Stimulated activated naive B cell treated with anti-CD40 and anti-IgM and Interleukin-4, amounts not matched to agents 10 μg/mL and 1 μg/mL and 100 μg/mL, for 72 hours (primary cell): Measurements from ENCODE around the gene GNA15.
"Not testable (repeated sequence)": the region's sequence is repeated elsewhere in the genome, so short reads cannot be mapped to it uniquely, and the experiment has no call there.

Source experiments
- ATAC-seq, 2 donors: fragments of 150-1000 bp; cut with Tn5 transposase; replicated peaks; 2 replicates each; pipeline ENCODE4 v1.10.0; 2021; ENCODE audit warnings: moderate library complexity in 1 of 2
- DNase-seq: peaks from one replicate; pipeline ENCODE4 v3.0.0; 2021
- H3K27ac Mint-ChIP-seq: one replicate; pipeline ENCODE4 v1.8.0; 2022; ENCODE audit warnings: mild to moderate bottlenecking, mixed read lengths
- H3K27me3 Mint-ChIP-seq, 2 donors: one replicate each; pipeline ENCODE4 v1.8.0; 2022; ENCODE audit warnings: mixed read lengths in 2 of 2
- H3K36me3 Mint-ChIP-seq, 2 donors: one replicate each; pipeline ENCODE4 v1.8.0; 2022; ENCODE audit warnings: mixed read lengths in 2 of 2, mild to moderate bottlenecking in 1 of 2
- H3K4me1 Mint-ChIP-seq, 2 donors: one replicate each; pipeline ENCODE4 v1.8.0; 2022; ENCODE audit warnings: mixed read lengths in 2 of 2, mild to moderate bottlenecking in 1 of 2
- H3K4me3 Mint-ChIP-seq, 2 donors: one replicate each; pipeline ENCODE4 v1.8.0; 2022; ENCODE audit warnings: mild to moderate bottlenecking in 2 of 2, mixed read lengths in 2 of 2, moderate library complexity in 1 of 2
- H3K9me3 Mint-ChIP-seq, 2 donors: one replicate each; pipeline ENCODE4 v1.8.0; 2022; ENCODE audit warnings: mixed read lengths in 2 of 2, mild to moderate bottlenecking in 1 of 2

The GNA15 gene

DNA sequence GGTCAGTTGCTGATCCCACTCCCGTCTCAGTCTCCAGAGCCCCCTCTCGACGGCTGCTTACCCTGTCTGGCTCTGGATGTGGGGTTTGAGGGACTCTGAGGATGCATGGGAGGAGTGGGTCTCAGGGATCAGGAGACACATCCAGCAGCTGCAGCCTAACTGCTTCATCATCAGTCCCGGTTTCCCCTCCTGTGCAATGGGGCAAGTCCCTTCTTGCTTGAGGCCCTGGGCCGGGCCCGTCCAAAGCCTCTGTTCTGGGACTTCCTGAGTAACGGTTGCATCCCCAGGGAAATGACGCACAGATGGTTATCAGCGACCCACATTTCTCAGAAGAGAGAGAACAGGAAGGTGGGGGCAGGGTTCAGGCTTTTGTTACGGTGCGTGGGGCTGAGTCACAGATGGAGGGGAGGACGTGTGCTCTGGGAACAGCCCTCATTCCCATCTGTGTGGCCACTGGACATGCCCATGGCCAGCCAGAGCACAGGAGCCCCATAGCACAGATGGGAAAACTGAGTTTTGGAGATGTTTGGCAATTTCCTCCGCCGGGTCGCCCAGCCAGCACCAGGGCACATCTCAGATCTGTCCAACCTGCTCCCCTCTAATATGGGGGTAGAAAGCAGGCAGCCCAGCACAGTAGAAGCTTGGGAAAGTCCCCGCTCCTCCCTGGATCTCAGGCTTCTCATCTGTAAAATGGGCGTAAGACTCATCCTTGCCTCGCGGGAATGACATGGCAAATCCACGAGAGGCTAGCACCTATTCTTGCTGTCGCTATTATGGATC lies 19.3 kb downstream of the GNA15 start:
- ATAC-seq (peak; percentile 99), DNase-seq (peak; percentile 91)
- Mint-ChIP-seq H3K27me3 (no peaks in the 10 kb centered on the region), H3K4me3 (no peak overlapping the region), H3K4me1 (peaks cover 11 to 16% of the 10 kb centered on the region in 2 donors), H3K27ac (no peak overlapping the region), H3K36me3 (peaks cover 7 to 8% of the 10 kb centered on the region in 2 donors), H3K9me3 (peaks cover 3 to 5% of the 10 kb centered on the region in 2 donors)

DNA sequence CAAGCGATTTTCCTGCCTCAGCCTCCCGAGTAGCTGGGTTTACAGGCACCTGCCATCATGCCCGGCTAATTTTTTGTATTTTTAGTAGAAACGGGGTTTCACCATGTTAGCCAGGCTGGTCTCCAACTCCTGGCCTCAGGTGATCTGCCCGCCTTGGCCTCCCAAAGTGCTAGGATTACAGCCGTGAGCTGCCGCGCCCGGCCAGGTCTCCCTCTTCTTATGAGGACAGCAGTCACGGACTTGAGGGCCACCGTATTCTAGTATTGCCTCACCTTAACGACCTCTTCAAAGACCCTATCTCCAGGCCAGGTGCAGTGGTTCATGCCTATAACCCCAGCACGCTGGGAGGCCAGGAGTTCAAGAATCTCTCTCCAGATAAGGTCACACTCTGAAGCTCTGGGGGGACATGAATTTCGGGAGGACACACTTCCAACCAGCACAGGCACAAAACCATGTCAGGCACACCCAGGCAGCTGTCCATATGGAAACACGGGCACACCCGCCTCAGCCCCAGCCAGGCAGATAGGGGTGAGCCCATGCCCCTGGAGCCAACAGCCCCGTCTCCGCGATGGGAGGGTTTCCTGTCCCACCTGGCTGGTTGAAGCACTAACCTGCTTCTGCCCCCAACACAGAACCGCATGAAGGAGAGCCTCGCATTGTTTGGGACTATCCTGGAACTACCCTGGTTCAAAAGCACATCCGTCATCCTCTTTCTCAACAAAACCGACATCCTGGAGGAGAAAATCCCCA lies 21.4 kb downstream of the GNA15 start:
- Mint-ChIP-seq H3K27me3 (no peaks in the 10 kb centered on the region), H3K4me1 (peaks cover 12 to 26% of the 10 kb centered on the region in 2 donors), H3K36me3 (peaks cover 10% of the 10 kb centered on the region in 2 donors), H3K4me3 (no peak overlapping the region), H3K27ac (no peak overlapping the region), H3K9me3 (peaks cover 6 to 7% of the 10 kb centered on the region in 2 donors)
- ATAC-seq (no peak), DNase-seq (no peak)

DNA sequence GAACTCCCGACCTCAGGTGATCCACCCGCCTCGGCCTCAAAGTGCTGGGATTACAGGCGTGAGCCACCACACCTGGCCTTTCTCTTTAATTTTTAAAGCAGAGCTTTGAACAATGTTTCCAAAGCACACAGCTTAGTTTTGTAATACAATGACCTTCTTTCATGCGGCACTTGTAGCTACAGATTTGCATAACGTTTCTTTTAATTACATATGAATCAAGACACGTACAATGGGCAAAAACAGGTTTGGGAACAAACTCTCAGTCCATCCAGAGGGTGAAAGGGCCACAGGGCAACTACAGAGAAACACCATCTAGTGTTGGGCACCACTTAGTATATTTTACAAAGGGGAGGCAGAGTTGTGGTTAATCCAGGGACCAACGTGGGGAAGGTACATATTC lies 23.7 kb downstream of the GNA15 start:
- no peak for ATAC-seq
- H3K9me3 Mint-ChIP-seq: peaks cover 6 to 7% of the 10 kb centered on the region in 2 donors
- H3K27ac Mint-ChIP-seq: no peak overlapping the region
- DNase-seq: no peak
- no peak overlapping the region for H3K4me3 Mint-ChIP-seq
- H3K27me3 Mint-ChIP-seq: no peaks in the 10 kb centered on the region
- peaks cover 10% of the 10 kb centered on the region in 2 donors for H3K36me3 Mint-ChIP-seq
- H3K4me1 Mint-ChIP-seq: peaks cover 19 to 36% of the 10 kb centered on the region in 2 donors

DNA sequence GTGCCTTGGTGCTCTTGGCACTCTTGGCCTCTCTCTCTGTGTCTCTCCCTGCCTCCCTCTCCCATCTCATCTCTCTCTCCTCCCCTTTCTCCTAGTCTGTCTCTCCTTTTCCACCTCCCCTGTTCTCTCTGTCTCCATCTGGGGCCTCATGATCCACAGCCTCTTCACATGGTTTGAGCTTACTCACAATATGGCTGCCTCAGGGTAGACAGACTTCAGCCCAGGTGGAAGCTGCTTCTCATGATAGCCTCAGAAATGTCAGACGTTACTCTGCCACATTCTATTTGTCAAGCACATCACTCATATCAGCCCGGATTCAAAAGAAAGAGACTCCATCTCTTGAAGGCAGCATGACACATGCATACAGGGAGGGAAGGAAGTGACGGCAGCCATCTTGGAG lies 24.4 kb downstream of the GNA15 start:
- ATAC-seq (no peak), DNase-seq (no peak)
- H3K4me1 Mint-ChIP-seq: peaks cover 19 to 38% of the 10 kb centered on the region in 2 donors
- H3K9me3 Mint-ChIP-seq: peaks cover 6 to 7% of the 10 kb centered on the region in 2 donors
- H3K36me3 Mint-ChIP-seq: peaks cover 7 to 8% of the 10 kb centered on the region in 2 donors
- no peak overlapping the region for H3K4me3 Mint-ChIP-seq
- H3K27me3 Mint-ChIP-seq: no peaks in the 10 kb centered on the region
- peak overlapping the region; percentile 10 for H3K27ac Mint-ChIP-seq

DNA sequence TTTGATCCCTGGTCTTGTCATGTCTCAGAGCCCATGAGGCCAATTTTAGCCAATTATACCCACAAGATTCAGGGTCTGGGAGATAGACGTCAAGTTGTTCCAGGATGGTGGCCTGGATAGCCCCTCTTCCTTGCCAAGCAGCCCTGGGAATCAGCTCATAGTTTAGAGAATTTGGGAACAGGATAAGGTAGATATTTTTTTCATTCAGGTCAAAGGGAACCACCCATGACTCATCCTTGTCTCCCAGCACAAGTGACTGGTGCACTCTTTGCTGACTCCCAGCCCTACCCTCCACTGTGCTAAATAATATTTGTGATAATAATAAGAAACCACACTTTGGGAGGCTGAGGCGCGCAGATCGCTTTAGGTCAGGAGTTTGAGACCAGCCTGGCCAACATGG lies 25.6 kb downstream of the GNA15 start:
- H3K27me3 Mint-ChIP-seq: no peaks in the 10 kb centered on the region
- ATAC-seq (no peak), DNase-seq (no peak)
- H3K4me1 Mint-ChIP-seq: peaks cover 16 to 48% of the 10 kb centered on the region in 2 donors
- H3K27ac Mint-ChIP-seq: peak overlapping the region; percentile 48
- H3K36me3 Mint-ChIP-seq: peaks cover 8 to 10% of the 10 kb centered on the region in 2 donors
- peaks cover 4% of the 10 kb centered on the region in 2 donors for H3K9me3 Mint-ChIP-seq
- no peak overlapping the region for H3K4me3 Mint-ChIP-seq

DNA sequence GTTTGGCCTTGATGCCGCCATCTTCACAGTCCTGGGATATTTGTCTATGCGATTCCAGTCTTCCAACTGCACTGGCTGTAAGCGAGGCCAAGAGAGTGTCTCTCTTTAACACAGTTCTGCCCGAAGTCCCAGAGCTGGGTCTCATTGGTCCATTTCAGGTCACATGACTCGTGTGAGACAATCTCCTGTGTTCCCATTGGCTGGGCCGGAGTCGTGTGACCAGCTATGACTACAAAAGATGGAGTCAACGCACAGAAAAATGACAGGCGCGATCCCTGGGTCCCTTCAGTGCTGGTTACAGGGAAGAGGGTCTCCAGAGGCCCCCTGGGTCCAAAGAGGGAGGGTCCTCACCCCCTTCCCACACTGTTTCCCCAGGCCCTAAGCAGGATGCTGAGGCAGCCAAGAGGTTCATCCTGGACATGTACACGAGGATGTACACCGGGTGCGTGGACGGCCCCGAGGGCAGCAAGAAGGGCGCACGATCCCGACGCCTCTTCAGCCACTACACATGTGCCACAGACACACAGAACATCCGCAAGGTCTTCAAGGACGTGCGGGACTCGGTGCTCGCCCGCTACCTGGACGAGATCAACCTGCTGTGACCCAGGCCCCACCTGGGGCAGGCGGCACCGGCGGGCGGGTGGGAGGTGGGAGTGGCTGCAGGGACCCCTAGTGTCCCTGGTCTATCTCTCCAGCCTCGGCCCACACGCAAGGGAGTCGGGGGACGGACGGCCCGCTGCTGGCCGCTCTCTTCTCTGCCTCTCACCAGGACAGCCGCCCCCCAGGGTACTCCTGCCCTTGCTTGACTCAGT lies 26.8 kb downstream of the GNA15 start:
- Mint-ChIP-seq H3K27ac (no peak overlapping the region), H3K36me3 (peaks cover 8 to 10% of the 10 kb centered on the region in 2 donors), H3K9me3 (peaks cover 4% of the 10 kb centered on the region in 2 donors), H3K4me3 (no peak overlapping the region), H3K27me3 (no peaks in the 10 kb centered on the region), H3K4me1 (peaks cover 14 to 42% of the 10 kb centered on the region in 2 donors)
- no peak for DNase-seq
- ATAC-seq: peak in 1 of 2 donors; percentile 37

DNA sequence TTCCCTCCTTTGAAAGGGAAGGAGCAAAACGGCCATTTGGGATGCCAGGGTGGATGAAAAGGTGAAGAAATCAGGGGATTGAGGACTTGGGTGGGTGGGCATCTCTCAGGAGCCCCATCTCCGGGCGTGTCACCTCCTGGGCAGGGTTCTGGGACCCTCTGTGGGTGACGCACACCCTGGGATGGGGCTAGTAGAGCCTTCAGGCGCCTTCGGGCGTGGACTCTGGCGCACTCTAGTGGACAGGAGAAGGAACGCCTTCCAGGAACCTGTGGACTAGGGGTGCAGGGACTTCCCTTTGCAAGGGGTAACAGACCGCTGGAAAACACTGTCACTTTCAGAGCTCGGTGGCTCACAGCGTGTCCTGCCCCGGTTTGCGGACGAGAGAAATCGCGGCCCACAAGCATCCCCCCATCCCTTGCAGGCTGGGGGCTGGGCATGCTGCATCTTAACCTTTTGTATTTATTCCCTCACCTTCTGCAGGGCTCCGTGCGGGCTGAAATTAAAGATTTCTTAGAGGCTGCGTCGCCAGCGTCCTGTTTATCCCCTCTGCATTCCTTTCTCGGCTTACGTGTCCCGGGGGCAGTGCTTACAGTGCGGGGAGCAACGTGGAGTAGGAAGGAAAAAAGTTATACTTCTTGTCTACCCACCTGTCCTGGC lies 27.5 kb downstream of the GNA15 start:
- ATAC-seq: peak; percentile 94 to 95
- Mint-ChIP-seq H3K9me3 (peaks cover 4% of the 10 kb centered on the region in 2 donors), H3K27me3 (no peaks in the 10 kb centered on the region), H3K4me3 (peak overlapping the region in 1 of 2 donors; percentile 35), H3K4me1 (peaks cover 16 to 43% of the 10 kb centered on the region in 2 donors), H3K27ac (peak overlapping the region; percentile 47), H3K36me3 (peaks cover 8 to 10% of the 10 kb centered on the region in 2 donors)
- DNase-seq: peak; percentile 64

DNA sequence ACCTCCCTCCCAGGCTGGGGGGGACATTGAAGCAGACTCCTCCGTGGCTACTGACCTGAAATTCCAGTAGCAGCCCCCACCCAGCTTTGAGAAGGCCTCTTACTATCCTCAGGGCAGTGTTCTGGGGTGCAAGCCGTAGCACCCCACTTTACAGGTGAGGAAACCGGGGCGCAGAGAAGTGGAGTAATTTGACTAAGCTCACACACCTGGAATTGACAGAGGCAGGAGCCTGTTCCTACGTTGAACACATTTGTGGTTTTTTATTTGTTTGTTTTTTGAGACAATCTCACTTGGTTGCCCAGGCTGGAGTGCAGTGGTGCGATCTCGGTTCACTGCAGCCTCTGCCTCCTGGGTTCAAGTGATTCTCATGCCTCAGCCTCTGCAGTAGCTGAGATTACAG lies 28.1 kb downstream of the GNA15 start:
- Mint-ChIP-seq H3K9me3 (peaks cover 4% of the 10 kb centered on the region in 2 donors), H3K4me3 (no peak overlapping the region), H3K36me3 (peaks cover 6 to 7% of the 10 kb centered on the region in 2 donors), H3K27ac (no peak overlapping the region), H3K27me3 (no peaks in the 10 kb centered on the region), H3K4me1 (peaks cover 16 to 41% of the 10 kb centered on the region in 2 donors)
- DNase-seq (no peak), ATAC-seq (no peak)

DNA sequence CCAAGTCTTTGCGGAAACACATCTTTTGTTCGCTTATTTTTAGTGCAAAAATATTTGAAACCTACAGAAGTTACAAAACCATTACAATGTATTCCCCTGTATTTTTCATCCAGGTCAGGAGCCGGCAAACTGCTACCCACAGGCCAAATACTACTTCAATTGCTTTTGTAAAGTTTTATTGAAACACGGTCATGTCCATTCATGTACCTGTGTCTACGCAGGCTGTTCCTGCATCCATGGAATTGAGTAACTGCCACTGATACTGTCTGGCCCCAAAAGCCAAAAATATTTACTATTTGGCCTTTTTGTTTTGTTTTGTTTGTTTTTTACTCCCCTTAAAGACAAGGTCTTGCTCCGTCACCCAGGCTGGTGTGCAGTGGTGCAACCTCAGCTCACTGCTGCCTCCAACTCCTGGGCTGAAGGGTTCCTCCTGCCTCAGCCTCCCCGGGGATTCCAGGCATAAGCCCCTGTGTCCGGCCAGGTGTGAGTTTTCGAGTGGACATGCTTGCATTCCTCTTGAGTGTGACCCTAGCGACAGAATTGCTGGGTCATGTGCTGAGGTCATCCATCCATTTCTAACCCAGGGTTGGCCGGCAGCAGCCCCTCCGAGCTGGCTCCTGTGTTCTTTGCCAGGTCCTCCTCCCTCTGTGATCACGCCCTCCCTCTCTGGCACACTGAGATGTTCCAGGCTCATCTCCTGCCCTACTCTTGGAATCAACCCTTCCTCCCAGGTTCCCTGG lies 31.9 kb downstream of the GNA15 start:
- ATAC-seq (no peak), DNase-seq (no peak)
- peaks cover 35 to 68% of the 10 kb centered on the region in 2 donors for H3K4me1 Mint-ChIP-seq
- H3K4me3 Mint-ChIP-seq: no peak overlapping the region
- no peaks in the 10 kb centered on the region for H3K9me3 Mint-ChIP-seq
- H3K27ac Mint-ChIP-seq: peak overlapping the region; percentile 69
- H3K36me3 Mint-ChIP-seq: peaks cover 0 to 4% of the 10 kb centered on the region in 2 donors
- H3K27me3 Mint-ChIP-seq: no peaks in the 10 kb centered on the region

DNA sequence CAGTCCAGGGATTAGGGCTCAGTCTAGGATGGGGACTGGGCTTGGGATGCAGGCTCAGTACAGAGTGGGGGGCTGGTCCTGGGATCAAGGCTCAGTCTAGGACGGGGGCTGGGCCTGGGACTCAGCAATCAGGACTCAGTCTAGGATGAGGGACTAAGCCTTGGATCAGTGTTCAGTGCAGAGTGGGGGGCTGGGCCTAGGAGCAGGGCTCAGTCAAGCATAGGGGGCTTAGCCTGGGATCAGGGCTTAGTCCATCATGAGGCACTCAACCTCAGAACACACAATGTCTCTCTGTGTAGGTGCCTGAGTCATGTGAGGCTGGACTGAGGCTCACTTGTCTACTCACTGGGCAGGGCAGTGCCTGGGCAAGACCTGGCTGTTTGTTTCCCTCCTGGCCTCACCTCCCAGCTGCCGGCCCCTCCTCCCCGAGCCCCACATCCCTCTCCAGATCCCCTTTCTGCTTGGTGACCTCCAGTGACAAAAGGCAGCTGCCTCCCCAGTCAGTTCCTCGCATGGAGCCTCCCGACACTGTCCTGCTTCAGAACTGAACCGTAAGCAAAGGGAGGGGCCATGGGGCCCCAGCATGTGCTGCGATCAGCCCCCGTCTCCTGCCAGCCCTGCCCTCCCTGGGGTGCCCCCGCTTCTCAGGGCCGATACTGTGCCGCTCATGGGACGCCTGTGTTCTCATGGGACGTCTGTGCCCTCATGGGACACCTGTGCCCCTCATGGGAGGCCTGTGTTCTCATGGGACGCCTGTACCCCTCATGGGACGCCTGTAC lies 36.2 kb downstream of the GNA15 start:
- peaks cover 33 to 62% of the 10 kb centered on the region in 2 donors for H3K4me1 Mint-ChIP-seq
- H3K27ac Mint-ChIP-seq: peak overlapping the region; percentile 95
- H3K36me3 Mint-ChIP-seq: peaks cover 3 to 7% of the 10 kb centered on the region in 2 donors
- H3K9me3 Mint-ChIP-seq: no peaks in the 10 kb centered on the region
- ATAC-seq (peak; percentile 72 to 76), DNase-seq (peak; percentile 38)
- no peaks in the 10 kb centered on the region for H3K27me3 Mint-ChIP-seq
- H3K4me3 Mint-ChIP-seq: peak overlapping the region; percentile 61 to 65

DNA sequence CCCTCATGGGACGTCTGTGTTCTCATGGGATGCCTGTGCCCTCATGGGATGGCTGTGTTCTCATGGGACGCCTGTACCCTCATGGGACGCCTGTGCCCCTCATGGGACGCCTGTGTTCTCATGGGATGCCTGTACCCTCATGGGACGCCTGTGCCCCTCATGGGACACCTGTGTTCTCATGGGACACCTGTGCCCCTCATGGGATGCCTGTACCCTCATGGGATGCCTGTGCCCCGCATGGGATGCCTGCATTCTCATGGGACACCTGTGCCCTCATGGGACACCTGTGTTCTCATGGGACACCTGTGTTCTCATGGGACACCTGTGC lies 36.8 kb downstream of the GNA15 start:
- Mint-ChIP-seq H3K27ac (peak overlapping the region; percentile 95), H3K4me1 (peaks cover 35 to 66% of the 10 kb centered on the region in 2 donors), H3K4me3 (peak overlapping the region; percentile 61 to 65)
- peak; percentile 39 for DNase-seq
- H3K9me3 Mint-ChIP-seq, H3K36me3 Mint-ChIP-seq, ATAC-seq, H3K27me3 Mint-ChIP-seq: not testable (repeated sequence)

DNA sequence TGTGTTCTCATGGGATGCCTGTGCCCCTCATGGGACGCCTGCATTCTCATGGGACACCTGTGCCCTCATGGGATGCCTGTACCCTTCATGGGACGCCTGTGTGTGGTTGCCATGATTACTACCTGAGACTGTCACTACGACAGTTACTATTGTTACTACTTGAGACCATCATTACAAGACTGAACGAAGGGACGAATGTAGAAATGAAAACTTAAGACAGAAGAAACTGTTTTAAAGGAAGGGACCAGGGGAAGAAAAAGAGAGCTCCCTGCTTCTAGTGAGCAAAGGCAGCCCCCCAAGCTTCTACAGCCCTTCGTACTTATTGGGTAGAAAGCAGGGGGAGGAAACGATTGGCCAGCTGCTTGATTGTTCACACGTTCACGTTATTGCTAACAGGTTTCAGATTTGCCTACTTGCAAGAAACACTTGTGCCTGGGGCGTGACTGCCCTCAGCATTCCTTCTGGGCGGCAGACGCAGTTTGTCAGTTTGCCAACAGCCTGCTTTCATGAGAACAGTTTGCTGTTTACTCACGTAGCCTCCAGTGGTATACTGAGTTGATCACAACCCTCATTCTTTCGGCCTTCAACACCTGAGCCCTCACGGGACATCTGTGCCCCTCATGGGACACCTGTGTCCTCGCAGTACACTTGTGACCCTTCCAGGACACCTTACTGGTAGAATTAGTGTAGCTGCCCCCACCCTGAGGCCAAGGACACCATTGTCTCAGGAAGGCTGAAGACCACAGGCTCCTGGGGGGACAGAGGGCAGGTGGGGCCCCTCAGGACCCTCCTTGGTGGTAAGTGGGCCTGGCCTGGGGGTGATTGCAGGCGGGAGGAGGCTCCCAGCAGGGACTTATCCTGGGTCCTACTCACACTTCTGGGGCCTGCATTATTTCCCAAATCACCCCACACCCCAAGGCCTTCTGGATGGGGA lies 40.2 kb downstream of the GNA15 start:
- H3K36me3 Mint-ChIP-seq: peaks cover 16 to 28% of the 10 kb centered on the region in 2 donors
- no peaks in the 10 kb centered on the region for H3K27me3 Mint-ChIP-seq
- ATAC-seq (no peak), DNase-seq (no peak)
- H3K4me1 Mint-ChIP-seq: peaks cover 41 to 54% of the 10 kb centered on the region in 2 donors
- H3K4me3 Mint-ChIP-seq: peak overlapping the region; percentile 20 to 76
- H3K27ac Mint-ChIP-seq: peak overlapping the region; percentile 89
- no peaks in the 10 kb centered on the region for H3K9me3 Mint-ChIP-seq
